Loucy (cell line): Measurements from ENCODE around the gene EEIG2.

Source experiments
- CTCF ChIP-seq: fragments of 200-600 bp; sonication (generic); conservative IDR thresholded peaks from 2 replicates; pipeline ENCODE4 v1.5.1; 2014; ENCODE audit warnings: mild to moderate bottlenecking, antibody characterized with exemption, low read length
- EZH2phosphoT487 ChIP-seq: fragments of 200-600 bp; IDR thresholded peaks from 2 replicates; pipeline ENCODE4 v1.6.1; 2018; ENCODE audit warnings: antibody characterized with exemption, mild to moderate bottlenecking, moderate library complexity, borderline replicate concordance

DNA sequence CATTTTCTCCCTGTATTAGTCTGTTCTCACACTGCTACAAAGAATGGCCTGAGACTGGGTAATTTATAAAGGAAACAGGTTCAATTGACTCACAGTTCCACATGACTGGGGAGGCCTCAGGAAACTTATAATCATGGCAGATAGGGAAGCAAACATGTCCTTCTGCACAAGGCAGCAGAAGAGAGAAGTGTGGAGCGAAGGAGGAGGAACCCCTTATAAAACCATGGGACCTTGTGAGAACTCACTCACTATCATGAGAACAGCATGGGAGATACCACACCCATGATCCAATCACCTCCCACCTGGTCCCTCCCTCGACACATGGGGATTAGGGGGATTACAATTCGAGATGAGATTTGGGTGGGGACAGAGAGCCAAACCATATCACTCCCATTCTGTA, 35.2 kb upstream of the EEIG2 start:
- TF ChIP-seq CTCF (no peak), EZH2phosphoT487 (no peak)
